GM12873 (cell line): ENCODE data around the gene KIAA1671.
A peak's percentile ranks its signal among the peaks of the same experiment; 100 is the strongest.

ENCODE experiments used
- CTCF ChIP-seq: IDR thresholded peaks from 2 replicates; pipeline ENCODE4 v1.5.1; 2012; ENCODE audit warnings: low read depth, mild to moderate bottlenecking, moderate library complexity, low read length, control low read depth; ENCODE audit not compliant: insufficient read depth; ENCODE audit errors: missing control alignments

KIAA1671 gene

GRCh38 chr22:25111579-25112517, 159.3 kb downstream of the KIAA1671 start:
- peak; percentile 17 for TF ChIP-seq CTCF

GRCh38 chr22:25112538-25113253, 160.2 kb downstream of the KIAA1671 start:
- TF ChIP-seq CTCF = no peak

- no peak for TF ChIP-seq CTCF
Observed at GRCh38 chr22:25113316-25113721, 160.8 kb downstream of the KIAA1671 start.

- TF ChIP-seq CTCF = no peak
Observed at GRCh38 chr22:25114369-25115362, 162.2 kb downstream of the KIAA1671 start.

- TF ChIP-seq CTCF = no peak
Observed at GRCh38 chr22:25119609-25120008, 167.1 kb downstream of the KIAA1671 start.

- TF ChIP-seq CTCF = no peak
Observed at GRCh38 chr22:25120093-25120561, 167.6 kb downstream of the KIAA1671 start.
